HepG2 (cell line): ENCODE results near the gene ZNF865. TPM values are rescaled to one million over a fixed set of nuclear protein-coding genes. Genes with fewer than 3 reads are reported as not detected.

Source experiments
- CBFB ChIP-seq: sonication (generic); formaldehyde crosslinking; IDR thresholded peaks from 2 replicates; pipeline ENCODE4 v1.4.0; 2020; ENCODE audit warnings: missing genetic modification reagents
- FOSL1 ChIP-seq: sonication (generic); formaldehyde crosslinking; IDR thresholded peaks from 2 replicates; pipeline ENCODE4 v1.9.0; 2021; ENCODE audit warnings: missing genetic modification reagents, borderline replicate concordance
- GATA4 ChIP-seq: sonication (generic); IDR thresholded peaks from 2 replicates; pipeline ENCODE4 v1.6.1; 2016; ENCODE audit warnings: antibody characterized with exemption, low read depth, borderline replicate concordance
- MATR3 ChIP-seq: sonication (generic); formaldehyde crosslinking; IDR thresholded peaks from 2 replicates; pipeline ENCODE4 v1.4.0; 2020; ENCODE audit warnings: missing genetic modification reagents
- PREB ChIP-seq: sonication (generic); formaldehyde crosslinking; IDR thresholded peaks from 2 replicates; pipeline ENCODE4 v1.4.0; 2020; ENCODE audit warnings: missing genetic modification reagents
- SMARCC2 ChIP-seq: fragments of 450-650 bp; IDR thresholded peaks from 2 replicates; pipeline ENCODE4 v1.6.1; 2017; ENCODE audit warnings: antibody characterized with exemption, mild to moderate bottlenecking
- TAF15 ChIP-seq: fragments of 200-400 bp; formaldehyde crosslinking; IDR thresholded peaks from one replicate; pipeline ENCODE4 v1.6.1; 2018; ENCODE audit warnings: mild to moderate bottlenecking, low read depth, low read length; ENCODE audit not compliant: poor library complexity, severe bottlenecking
- ZNF605 ChIP-seq: sonication (generic); formaldehyde crosslinking; IDR thresholded peaks from 2 replicates; pipeline ENCODE4 v1.8.0; 2022; ENCODE audit warnings: mild to moderate bottlenecking, missing genetic modification reagents
- ZNF609 ChIP-seq: sonication (generic); formaldehyde crosslinking; IDR thresholded peaks from 2 replicates; pipeline ENCODE4 v1.4.0; 2020; ENCODE audit warnings: mild to moderate bottlenecking, missing genetic modification reagents, borderline replicate concordance
- ZNF660 ChIP-seq: sonication (generic); formaldehyde crosslinking; IDR thresholded peaks from 2 replicates; pipeline ENCODE4 v1.5.1; 2020; ENCODE audit warnings: mild to moderate bottlenecking, low read depth, missing genetic modification reagents, borderline replicate concordance
- ZNF792 ChIP-seq: IDR thresholded peaks from 2 replicates; pipeline ENCODE4 v1.6.1; 2016
- ZNF883 ChIP-seq: sonication (generic); formaldehyde crosslinking; IDR thresholded peaks from 2 replicates; pipeline ENCODE4 v1.5.1; 2020; ENCODE audit warnings: mild to moderate bottlenecking, missing genetic modification reagents; ENCODE audit errors: not compliant biosample characterization
- ZSCAN29 ChIP-seq: sonication (generic); formaldehyde crosslinking; conservative IDR thresholded peaks from 2 replicates; pipeline ENCODE4 v1.4.0; 2020; ENCODE audit warnings: mild to moderate bottlenecking, missing genetic modification reagents
- polyA plus RNA-seq, 8 experiments: library from polyadenylated mRNA; depleted of rRNA in 3 of 8; stranded (reverse) in 7 of 8; unstranded in 1 of 8; fragments of >200 nt; fragmentation: Illumina TruSeq in 4 of 8; extraction: Trizol in 4 of 8; gene quantifications; 2 replicates each; pipeline versions ENCODE4 v1.2.1 to v1.2.3, GENCODE V29; 2011 to 2016; ENCODE audit warnings: low read depth in 4 of 8, missing spikeins in 1 of 8, mixed read lengths in 1 of 8; ENCODE audit not compliant: insufficient read depth in 1 of 8
- total RNA-seq, 5 experiments: library from RNA; depleted of rRNA; stranded (reverse); fragments of >200 nt; fragmentation: Illumina TruSeq; extraction: Trizol; gene quantifications; 2 replicates each; pipeline ENCODE4 v1.2.3, GENCODE V29; 2016; ENCODE audit warnings: low read depth in 1 of 5
- TF ChIP-seq, protein P1 (sequence below): sonication (generic); formaldehyde crosslinking; conservative IDR thresholded peaks from 2 replicates; pipeline ENCODE4 v1.4.0; 2020; ENCODE audit warnings: missing genetic modification reagents
- TF ChIP-seq, protein P2 (sequence below): sonication (generic); formaldehyde crosslinking; IDR thresholded peaks from 2 replicates; pipeline ENCODE4 v1.5.0; 2020; ENCODE audit warnings: mild to moderate bottlenecking, missing genetic modification reagents
- TF ChIP-seq, protein P3 (sequence below): sonication (generic); formaldehyde crosslinking; IDR thresholded peaks from 2 replicates; pipeline ENCODE4 v1.8.0; 2022; ENCODE audit warnings: mild to moderate bottlenecking, missing genetic modification reagents, moderate library complexity

ZNF865 gene
- total and polyA plus RNA-seq, 2 of the 13 experiments (the other 11 are each of a cell fraction or from before 2014, with no cell fraction given) = 0.93 to 1.0 TPM

DNA sequence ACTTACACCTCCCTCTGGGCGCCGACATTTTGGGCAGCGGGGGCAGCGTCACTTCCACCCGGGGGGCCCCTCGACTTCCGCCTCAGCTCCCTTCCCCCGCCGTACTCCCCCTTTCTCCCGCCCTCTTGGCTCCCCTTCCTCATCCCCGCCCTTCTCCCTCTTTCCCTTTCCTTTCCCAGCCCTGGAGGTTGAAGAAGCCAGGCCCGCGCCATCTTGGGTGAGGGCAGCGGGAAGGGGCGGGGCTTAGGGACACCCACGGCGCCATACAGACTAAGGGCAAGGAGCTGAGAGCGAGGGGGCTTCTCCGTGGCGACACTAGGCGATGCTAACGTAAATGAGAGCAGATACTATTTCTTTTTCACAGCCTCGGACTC lies 6.0 kb upstream of the ZNF865 start, which contains the start of gene FIZ1 (continued):
- no peak for TF ChIP-seq ZNF660 (CRISPR knock-in tag)
- no peak for TF ChIP-seq ZNF609 (CRISPR knock-in tag)
- TF ChIP-seq, protein P1, sequence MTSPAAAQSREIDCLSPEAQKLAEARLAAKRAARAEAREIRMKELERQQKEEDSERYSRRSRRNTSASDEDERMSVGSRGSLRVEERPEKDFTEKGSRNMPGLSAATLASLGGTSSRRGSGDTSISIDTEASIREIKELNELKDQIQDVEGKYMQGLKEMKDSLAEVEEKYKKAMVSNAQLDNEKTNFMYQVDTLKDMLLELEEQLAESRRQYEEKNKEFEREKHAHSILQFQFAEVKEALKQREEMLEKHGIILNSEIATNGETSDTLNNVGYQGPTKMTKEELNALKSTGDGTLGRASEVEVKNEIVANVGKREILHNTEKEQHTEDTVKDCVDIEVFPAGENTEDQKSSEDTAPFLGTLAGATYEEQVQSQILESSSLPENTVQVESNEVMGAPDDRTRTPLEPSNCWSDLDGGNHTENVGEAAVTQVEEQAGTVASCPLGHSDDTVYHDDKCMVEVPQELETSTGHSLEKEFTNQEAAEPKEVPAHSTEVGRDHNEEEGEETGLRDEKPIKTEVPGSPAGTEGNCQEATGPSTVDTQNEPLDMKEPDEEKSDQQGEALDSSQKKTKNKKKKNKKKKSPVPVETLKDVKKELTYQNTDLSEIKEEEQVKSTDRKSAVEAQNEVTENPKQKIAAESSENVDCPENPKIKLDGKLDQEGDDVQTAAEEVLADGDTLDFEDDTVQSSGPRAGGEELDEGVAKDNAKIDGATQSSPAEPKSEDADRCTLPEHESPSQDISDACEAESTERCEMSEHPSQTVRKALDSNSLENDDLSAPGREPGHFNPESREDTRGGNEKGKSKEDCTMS (CRISPR knock-in tag) = no peak
- TF ChIP-seq GATA4 = no peak
- no peak for TF ChIP-seq FOSL1 (CRISPR knock-in tag)
- no peak for TF ChIP-seq SMARCC2
- no peak for TF ChIP-seq MATR3 (CRISPR knock-in tag)
- no peak for TF ChIP-seq TAF15
- no peak for TF ChIP-seq PREB (CRISPR knock-in tag)
- peak; percentile 9; the same call in 1 of the 2 replicates for TF ChIP-seq CBFB (CRISPR knock-in tag)
- TF ChIP-seq ZNF883 (CRISPR knock-in tag) = no peak
- no peak; the same call in 1 of the 2 replicates for TF ChIP-seq ZSCAN29 (CRISPR knock-in tag)
- peak; percentile 61; the same call in 1 of the 2 replicates for TF ChIP-seq ZNF605 (CRISPR knock-in tag)
- TF ChIP-seq, protein P2, sequence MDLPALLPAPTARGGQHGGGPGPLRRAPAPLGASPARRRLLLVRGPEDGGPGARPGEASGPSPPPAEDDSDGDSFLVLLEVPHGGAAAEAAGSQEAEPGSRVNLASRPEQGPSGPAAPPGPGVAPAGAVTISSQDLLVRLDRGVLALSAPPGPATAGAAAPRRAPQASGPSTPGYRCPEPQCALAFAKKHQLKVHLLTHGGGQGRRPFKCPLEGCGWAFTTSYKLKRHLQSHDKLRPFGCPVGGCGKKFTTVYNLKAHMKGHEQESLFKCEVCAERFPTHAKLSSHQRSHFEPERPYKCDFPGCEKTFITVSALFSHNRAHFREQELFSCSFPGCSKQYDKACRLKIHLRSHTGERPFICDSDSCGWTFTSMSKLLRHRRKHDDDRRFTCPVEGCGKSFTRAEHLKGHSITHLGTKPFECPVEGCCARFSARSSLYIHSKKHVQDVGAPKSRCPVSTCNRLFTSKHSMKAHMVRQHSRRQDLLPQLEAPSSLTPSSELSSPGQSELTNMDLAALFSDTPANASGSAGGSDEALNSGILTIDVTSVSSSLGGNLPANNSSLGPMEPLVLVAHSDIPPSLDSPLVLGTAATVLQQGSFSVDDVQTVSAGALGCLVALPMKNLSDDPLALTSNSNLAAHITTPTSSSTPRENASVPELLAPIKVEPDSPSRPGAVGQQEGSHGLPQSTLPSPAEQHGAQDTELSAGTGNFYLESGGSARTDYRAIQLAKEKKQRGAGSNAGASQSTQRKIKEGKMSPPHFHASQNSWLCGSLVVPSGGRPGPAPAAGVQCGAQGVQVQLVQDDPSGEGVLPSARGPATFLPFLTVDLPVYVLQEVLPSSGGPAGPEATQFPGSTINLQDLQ (CRISPR knock-in tag) = no peak
- TF ChIP-seq ZNF792 = no peak; the same call in none of the 2 replicates
- TF ChIP-seq, protein P3, sequence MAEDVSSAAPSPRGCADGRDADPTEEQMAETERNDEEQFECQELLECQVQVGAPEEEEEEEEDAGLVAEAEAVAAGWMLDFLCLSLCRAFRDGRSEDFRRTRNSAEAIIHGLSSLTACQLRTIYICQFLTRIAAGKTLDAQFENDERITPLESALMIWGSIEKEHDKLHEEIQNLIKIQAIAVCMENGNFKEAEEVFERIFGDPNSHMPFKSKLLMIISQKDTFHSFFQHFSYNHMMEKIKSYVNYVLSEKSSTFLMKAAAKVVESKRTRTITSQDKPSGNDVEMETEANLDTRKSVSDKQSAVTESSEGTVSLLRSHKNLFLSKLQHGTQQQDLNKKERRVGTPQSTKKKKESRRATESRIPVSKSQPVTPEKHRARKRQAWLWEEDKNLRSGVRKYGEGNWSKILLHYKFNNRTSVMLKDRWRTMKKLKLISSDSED = no peak
